GM13976 (cell line): Measurements from ENCODE around the gene OR2T10.
"Not testable (repeated sequence)": the region's sequence is repeated elsewhere in the genome, so short reads cannot be mapped to it uniquely, and the experiment has no call there.

ENCODE experiments used
- DNase-seq: peaks from one replicate; pipeline ENCODE4 v3.0.0; 2012; ENCODE audit warnings: low spot score
- CTCF ChIP-seq: IDR thresholded peaks from 2 replicates; pipeline ENCODE4 v1.5.1; 2012; ENCODE audit warnings: borderline replicate concordance, mild to moderate bottlenecking; ENCODE audit not compliant: insufficient read depth; ENCODE audit errors: extremely low read depth, missing control alignments, control extremely low read depth
- in situ Hi-C: fragments of 300-500 bp; cut with MboI; formaldehyde crosslinking; loops from one replicate; pipeline ENCODE4 v1.12.0; 2022; ENCODE audit warnings: low sequenced_read_pairs, mixed read lengths, inconsistent platforms; ENCODE audit not compliant: unreplicated experiment

Gene OR2T10

GRCh38 chr1:248593226-248593625 is 4.3 kb downstream of the OR2T10 start:
- in situ Hi-C loops, result no loop called here
- no peak for TF ChIP-seq CTCF
- DNase-seq, result no peak

- DNase-seq, result no peak
- in situ Hi-C loops, result no loop called here
- no peak for TF ChIP-seq CTCF
Measured at GRCh38 chr1:248592655-248593054, 4.8 kb downstream of the OR2T10 start.

GRCh38 chr1:248590055-248590454 is 7.4 kb downstream of the OR2T10 start:
- in situ Hi-C loops, result no loop called here
- no peak for DNase-seq
- no peak for TF ChIP-seq CTCF

- DNase-seq, result no peak
- in situ Hi-C loops, result no loop called here
- TF ChIP-seq CTCF, result no peak
Measured at GRCh38 chr1:248589334-248589733, 8.2 kb downstream of the OR2T10 start.

GRCh38 chr1:248585266-248585665 is 12.2 kb downstream of the OR2T10 start:
- TF ChIP-seq CTCF, result no peak
- in situ Hi-C loops, result no loop called here
- no peak for DNase-seq

GRCh38 chr1:248576260-248576980 is 21.1 kb downstream of the OR2T10 start:
- in situ Hi-C loops, result no loop called here
- no peak for DNase-seq
- TF ChIP-seq CTCF, result no peak

GRCh38 chr1:248574657-248575056 is 22.8 kb downstream of the OR2T10 start, which contains the start of gene OR2T34:
Gene OR2T34 (minus strand): TSS chr1:248574757. CDS start chr1:248574757, 0 bp downstream.
- in situ Hi-C loops, DNase-seq: not testable (repeated sequence)

- in situ Hi-C loops, DNase-seq: not testable (repeated sequence)
Measured at GRCh38 chr1:248573856-248574255, 23.6 kb downstream of the OR2T10 start.

GRCh38 chr1:248572049-248572448 is 25.5 kb downstream of the OR2T10 start:
- DNase-seq, in situ Hi-C loops: not testable (repeated sequence)

- in situ Hi-C loops, result not testable (repeated sequence)
Measured at GRCh38 chr1:248570811-248571210, 26.7 kb downstream of the OR2T10 start.

GRCh38 chr1:248569049-248569448 is 28.5 kb downstream of the OR2T10 start:
- DNase-seq, in situ Hi-C loops: not testable (repeated sequence)

More at GRCh38 chr1:248570811-248571210, 26.7 kb downstream of the OR2T10 start:
- not testable (repeated sequence) for DNase-seq
